Breast epithelium (tissue), 4 donors: Measurements from ENCODE around the gene YARS2. TPM values are rescaled to one million over a fixed set of nuclear protein-coding genes. Genes with fewer than 3 reads are reported as not detected.
"Not testable (repeated sequence)": the region's sequence is repeated elsewhere in the genome, so short reads cannot be mapped to it uniquely, and the experiment has no call there.

Experiments used
- DNase-seq, 2 donors: peaks; one replicate each; pipeline ENCODE4 v3.0.0-alpha.2; 2019; ENCODE audit warnings: low spot score in 2 of 2
- H3K27ac ChIP-seq, 2 donors: fragments of 200-600 bp; sonication (generic) in 1 of 2; one replicate each; pipeline ENCODE4 v1.5.1; 2016 to 2019; ENCODE audit warnings: mild to moderate bottlenecking in 1 of 2
- H3K27me3 ChIP-seq, 2 donors: fragments of 200-600 bp; sonication (generic) in 1 of 2; one replicate each; pipeline versions ENCODE4 v1.5.1 to v1.6.0; 2017 to 2019; ENCODE audit warnings: control low read depth in 1 of 2, mild to moderate bottlenecking in 1 of 2
- H3K36me3 ChIP-seq: fragments of 200-600 bp; one replicate; pipeline ENCODE4 v1.5.1; 2019
- H3K4me1 ChIP-seq, 2 donors: fragments of 200-600 bp; sonication (generic); one replicate each; pipeline ENCODE4 v1.5.1; 2016 to 2019; ENCODE audit warnings: control low read depth in 1 of 2
- H3K4me3 ChIP-seq, 3 donors: fragments of 200-600 bp; sonication (generic); 1 replicate in 2 of 3; 2 replicates in 1 of 3; pipeline ENCODE4 v1.5.1; 2016 to 2019; ENCODE audit warnings: mild to moderate bottlenecking in 3 of 3, moderate library complexity in 2 of 3
- H3K9me3 ChIP-seq, 2 donors: fragments of 200-600 bp; sonication (generic) in 1 of 2; one replicate each; pipeline ENCODE4 v1.5.1; 2016 to 2019; ENCODE audit warnings: control low read depth in 1 of 2
- POLR2A ChIP-seq: fragments of 450-650 bp; IDR thresholded peaks from one replicate; pipeline ENCODE4 v1.6.1; 2016; ENCODE audit warnings: antibody characterized with exemption, mild to moderate bottlenecking, moderate library complexity
- POLR2AphosphoS5 ChIP-seq, 3 donors: sonication (generic); formaldehyde crosslinking; IDR thresholded peaks; one replicate each; pipeline ENCODE4 v1.6.1; 2017; ENCODE audit warnings: antibody characterized with exemption in 3 of 3
- intact Hi-C: fragments of 100-400 bp; cut with DNase I; formaldehyde crosslinking; loops from one replicate; pipeline ENCODE4 v1.15.1; 2023; ENCODE audit warnings: low total_unique reads
- total RNA-seq, 3 donors: library from RNA; depleted of rRNA; stranded (reverse); fragments of >200 nt; gene quantifications; one replicate each; pipeline ENCODE4 v1.1.0, GENCODE V29; 2016
- TF ChIP-seq, protein P1 (sequence below), 3 donors: fragments of 450-650 bp; IDR thresholded peaks; one replicate each; pipeline ENCODE4 v1.5.1; 2016 to 2017; ENCODE audit warnings: antibody characterized with exemption in 3 of 3, mild to moderate bottlenecking in 3 of 3, moderate library complexity in 3 of 3

The YARS2 gene
- total RNA-seq, 3 donors from 2014 or later = 23.0 to 27.4 (median 23.9) TPM

DNA sequence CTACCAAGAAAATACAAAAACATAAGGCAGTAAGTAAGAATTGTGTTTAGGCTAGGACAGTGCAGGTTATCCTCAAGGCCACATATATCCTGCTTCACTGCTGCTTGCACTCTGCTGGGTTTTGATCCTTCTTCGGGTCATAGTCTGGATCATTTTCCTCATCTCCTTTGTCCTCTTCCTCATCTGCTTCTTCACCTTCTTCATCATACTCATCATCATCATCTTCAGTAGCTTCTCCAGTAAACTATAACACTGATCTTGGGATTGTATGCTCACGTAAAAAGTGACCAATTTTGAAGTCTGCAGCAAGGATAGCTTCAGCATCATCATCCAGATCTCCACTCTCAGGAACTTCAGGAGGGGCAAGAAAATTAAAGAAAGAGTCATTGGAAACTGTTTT is 29.4 kb downstream of the YARS2 start:
- no peak for DNase-seq
- intact Hi-C loops = no loop called here
- H3K4me1 ChIP-seq = no peaks in the 10 kb centered on the region
- no peaks in the 10 kb centered on the region for H3K9me3 ChIP-seq
- H3K4me3 ChIP-seq = no peak overlapping the region
- no peak overlapping the region for H3K27ac ChIP-seq
- TF ChIP-seq, protein P1, sequence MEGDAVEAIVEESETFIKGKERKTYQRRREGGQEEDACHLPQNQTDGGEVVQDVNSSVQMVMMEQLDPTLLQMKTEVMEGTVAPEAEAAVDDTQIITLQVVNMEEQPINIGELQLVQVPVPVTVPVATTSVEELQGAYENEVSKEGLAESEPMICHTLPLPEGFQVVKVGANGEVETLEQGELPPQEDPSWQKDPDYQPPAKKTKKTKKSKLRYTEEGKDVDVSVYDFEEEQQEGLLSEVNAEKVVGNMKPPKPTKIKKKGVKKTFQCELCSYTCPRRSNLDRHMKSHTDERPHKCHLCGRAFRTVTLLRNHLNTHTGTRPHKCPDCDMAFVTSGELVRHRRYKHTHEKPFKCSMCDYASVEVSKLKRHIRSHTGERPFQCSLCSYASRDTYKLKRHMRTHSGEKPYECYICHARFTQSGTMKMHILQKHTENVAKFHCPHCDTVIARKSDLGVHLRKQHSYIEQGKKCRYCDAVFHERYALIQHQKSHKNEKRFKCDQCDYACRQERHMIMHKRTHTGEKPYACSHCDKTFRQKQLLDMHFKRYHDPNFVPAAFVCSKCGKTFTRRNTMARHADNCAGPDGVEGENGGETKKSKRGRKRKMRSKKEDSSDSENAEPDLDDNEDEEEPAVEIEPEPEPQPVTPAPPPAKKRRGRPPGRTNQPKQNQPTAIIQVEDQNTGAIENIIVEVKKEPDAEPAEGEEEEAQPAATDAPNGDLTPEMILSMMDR (IDR thresholded peaks at IDR 0.05) = no peak
- TF ChIP-seq POLR2A (no peak), POLR2AphosphoS5 (IDR thresholded peaks at IDR 0.05) (no peak)
- H3K36me3 ChIP-seq = no peaks in the 10 kb centered on the region
- H3K27me3 ChIP-seq = no peaks in the 10 kb centered on the region

DNA sequence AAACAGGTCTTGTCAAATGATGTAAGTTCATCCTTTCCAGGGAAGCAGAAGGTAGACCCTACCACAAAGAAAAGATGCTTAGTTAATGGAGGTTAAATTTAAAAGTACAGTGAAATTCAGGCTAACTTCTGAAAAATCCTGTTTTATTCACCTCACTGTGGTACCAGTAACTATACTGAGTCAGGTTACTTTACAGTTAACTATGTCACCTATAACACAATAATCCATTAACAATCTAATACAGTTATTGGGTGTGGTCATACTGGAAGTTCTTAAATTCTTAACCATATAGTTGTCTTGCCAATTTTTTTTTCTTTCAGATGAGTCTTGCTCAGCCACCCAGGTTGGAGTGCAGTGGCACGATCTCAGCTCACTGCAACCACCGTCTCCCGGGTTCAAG is 30.4 kb downstream of the YARS2 start:
- H3K27me3 ChIP-seq, H3K36me3 ChIP-seq, H3K4me1 ChIP-seq, DNase-seq, H3K27ac ChIP-seq, H3K4me3 ChIP-seq, H3K9me3 ChIP-seq, intact Hi-C loops: not testable (repeated sequence)

DNA sequence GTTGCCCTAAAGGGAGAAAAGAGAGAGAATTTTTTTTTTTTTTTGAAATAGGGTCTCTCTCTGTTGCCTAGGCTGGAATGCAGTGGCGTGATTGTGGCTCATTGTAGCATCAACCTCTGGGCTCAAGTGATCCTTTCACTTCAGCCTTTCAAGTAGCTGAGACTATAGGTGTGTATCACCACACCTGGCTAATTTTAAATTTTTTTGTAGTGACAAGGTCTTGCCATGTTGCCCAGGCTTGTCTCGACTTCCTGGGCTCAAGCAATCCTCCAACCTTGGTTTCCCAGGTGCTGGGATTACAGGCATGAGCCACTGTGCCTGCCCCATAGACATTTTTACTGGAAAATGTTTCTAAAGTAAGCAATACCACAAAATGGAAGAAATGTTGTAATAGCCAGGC is 36.8 kb downstream of the YARS2 start:
- no peak for TF ChIP-seq POLR2AphosphoS5 (IDR thresholded peaks at IDR 0.05)
- TF ChIP-seq, protein P1 (IDR thresholded peaks at IDR 0.05) = no peak
- no peak for TF ChIP-seq POLR2A
- Histone ChIP-seq H3K36me3 (no peaks in the 10 kb centered on the region), H3K9me3 (no peaks in the 10 kb centered on the region), H3K4me3 (no peak overlapping the region), H3K4me1 (no peaks in the 10 kb centered on the region), H3K27ac (no peak overlapping the region), H3K27me3 (no peaks in the 10 kb centered on the region)
- intact Hi-C loops = no loop called here
- DNase-seq = no peak

DNA sequence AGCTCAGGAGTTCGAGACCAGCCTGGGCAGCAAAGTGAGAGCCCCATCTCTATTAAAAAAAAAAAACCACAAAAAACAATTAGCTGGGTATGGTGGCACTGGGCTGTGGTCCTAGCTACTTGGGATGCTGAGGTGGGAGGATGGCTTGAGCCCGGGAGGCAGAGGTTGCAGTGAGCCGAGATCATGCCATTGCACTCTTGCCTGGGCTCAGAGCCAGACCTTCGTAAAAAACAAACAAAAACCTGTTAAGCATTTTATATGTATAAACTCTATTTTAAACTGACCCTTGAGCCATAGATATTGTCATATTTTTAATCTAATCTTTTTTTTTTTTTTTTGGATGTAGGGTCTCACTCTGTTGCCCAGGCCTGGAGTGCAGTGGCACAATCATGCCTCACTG is 40.9 kb downstream of the YARS2 start:
- Histone ChIP-seq H3K27ac (no peak overlapping the region), H3K36me3 (peaks cover 3% of the 10 kb centered on the region), H3K9me3 (no peaks in the 10 kb centered on the region), H3K4me3 (no peak overlapping the region), H3K27me3 (no peaks in the 10 kb centered on the region), H3K4me1 (no peaks in the 10 kb centered on the region)
- intact Hi-C loops = no loop called here
- no peak for DNase-seq
- TF ChIP-seq, protein P1 (IDR thresholded peaks at IDR 0.05) = no peak
- TF ChIP-seq POLR2A = no peak
- no peak for TF ChIP-seq POLR2AphosphoS5 (IDR thresholded peaks at IDR 0.05)

DNA sequence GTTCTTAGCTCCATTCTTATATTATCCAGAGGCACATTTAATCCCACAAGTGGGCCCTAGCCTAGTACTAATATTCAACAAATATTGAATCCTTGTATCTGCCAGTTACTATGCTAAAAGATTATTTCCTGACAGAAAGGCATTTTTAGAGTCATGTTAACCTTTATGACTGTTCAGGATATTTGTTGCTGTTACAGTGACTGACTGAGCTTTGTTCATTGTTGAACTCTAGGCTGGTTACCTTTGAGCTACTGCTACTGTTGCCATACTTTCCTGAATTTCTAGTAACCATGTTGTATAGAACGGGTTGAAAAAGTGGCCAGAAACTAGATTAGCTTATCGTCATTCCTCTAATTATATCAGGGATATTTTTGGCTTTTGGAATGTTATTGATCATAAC is 46.8 kb downstream of the YARS2 start:
- H3K36me3 ChIP-seq = peaks cover 3% of the 10 kb centered on the region
- H3K9me3 ChIP-seq = no peaks in the 10 kb centered on the region
- no peak overlapping the region for H3K4me3 ChIP-seq
- intact Hi-C loops = no loop called here
- no peak for DNase-seq
- TF ChIP-seq, protein P1 (IDR thresholded peaks at IDR 0.05) = no peak
- no peak for TF ChIP-seq POLR2A
- TF ChIP-seq POLR2AphosphoS5 (IDR thresholded peaks at IDR 0.05) = no peak
- H3K4me1 ChIP-seq = no peaks in the 10 kb centered on the region
- no peak overlapping the region for H3K27ac ChIP-seq
- H3K27me3 ChIP-seq = no peaks in the 10 kb centered on the region

DNA sequence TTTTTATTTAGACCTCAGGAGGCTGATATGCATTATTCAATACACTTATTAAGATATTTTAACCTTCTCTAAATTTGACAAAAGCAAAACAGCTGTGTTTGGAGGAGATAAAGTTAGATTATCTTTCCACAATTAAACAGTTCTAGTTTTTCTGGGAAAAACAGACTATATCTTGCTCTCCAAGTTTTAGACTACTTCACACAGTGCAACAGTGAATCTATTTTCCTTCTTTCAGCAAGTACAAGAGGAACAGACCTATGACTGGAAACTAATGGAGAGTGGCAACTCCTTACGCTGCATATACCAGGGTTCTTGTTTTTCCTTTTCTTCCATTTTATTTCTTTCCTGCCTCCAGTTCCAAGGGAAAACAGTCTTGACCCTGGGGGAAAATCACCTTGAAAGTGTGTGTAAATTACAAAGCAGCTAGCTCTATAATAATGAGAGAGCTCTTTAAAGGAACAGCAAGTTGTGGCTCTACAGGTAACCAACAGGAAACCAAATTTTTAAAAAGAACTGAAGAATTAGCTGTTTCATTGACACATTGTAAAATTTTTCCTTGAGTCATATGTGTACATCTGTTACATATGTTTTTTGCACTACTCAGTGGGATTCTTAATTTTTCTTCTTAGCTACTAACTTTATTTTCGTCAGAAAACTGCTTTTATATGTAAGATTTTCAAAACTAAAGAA is 49.2 kb downstream of the YARS2 start:
- Histone ChIP-seq H3K27ac (no peak overlapping the region), H3K27me3 (no peaks in the 10 kb centered on the region), H3K4me3 (no peak overlapping the region), H3K36me3 (peaks cover 6% of the 10 kb centered on the region), H3K4me1 (no peaks in the 10 kb centered on the region), H3K9me3 (no peaks in the 10 kb centered on the region)
- intact Hi-C loops = no loop called here
- no peak for DNase-seq
- TF ChIP-seq POLR2A (no peak), POLR2AphosphoS5 (IDR thresholded peaks at IDR 0.05) (no peak)
- TF ChIP-seq, protein P1 (IDR thresholded peaks at IDR 0.05) = no peak
